Measurements from ENCODE around the gene MPL. TPM values are rescaled to one million over a fixed set of nuclear protein-coding genes. Genes with fewer than 3 reads are reported as not detected.

The MPL gene
- total and polyA plus RNA-seq, 2 of the 13 experiments (the other 11 are each of a cell fraction or from before 2014, with no cell fraction given): not detected

GRCh38 chr1:43389326-43390313 lies 52.0 kb downstream of the MPL start, which contains the start of the genes MED8 and SZT2 (continued):
- TF ChIP-seq ZNF639 (CRISPR knock-in tag; conservative IDR thresholded peaks at IDR 0.05) (peak; percentile 84), ZSCAN29 (CRISPR knock-in tag; conservative IDR thresholded peaks at IDR 0.05) (no peak), CEBPZ (IDR thresholded peaks at IDR 0.05; ENCODE audit: low read length) (no peak), ZSCAN30 (CRISPR knock-in tag; IDR thresholded peaks at IDR 0.05) (0 out of 2 replicates have a peak, but pooled peaks have one; percentile 70), ZNF318 (CRISPR knock-in tag; IDR thresholded peaks at IDR 0.05) (no peak), CENPT (CRISPR knock-in tag; IDR thresholded peaks at IDR 0.05; ENCODE audit: low read depth) (peak; percentile 77; the same call in 1 of the 2 replicates), ZNF136 (CRISPR knock-in tag; IDR thresholded peaks at IDR 0.05; ENCODE audit: low read depth) (0 out of 2 replicates have a peak, but pooled peaks have one; percentile 83), ATM (IDR thresholded peaks at IDR 0.05; ENCODE audit: borderline replicate concordance) (no peak), ZNF337 (CRISPR knock-in tag; IDR thresholded peaks at IDR 0.05; ENCODE audit: borderline replicate concordance, low read depth) (peak; percentile 82; the same call in 1 of the 2 replicates), CBX5 (CRISPR knock-in tag; IDR thresholded peaks at IDR 0.05; ENCODE audit: borderline replicate concordance) (no peak), ZNF777 (CRISPR knock-in tag; IDR thresholded peaks at IDR 0.05) (0 out of 2 replicates have a peak, but pooled peaks have one; percentile 15), TEAD3 (CRISPR knock-in tag; optimal IDR thresholded peaks at IDR 0.05; ENCODE audit: borderline replicate concordance) (peak; percentile 30), ZNF24 (IDR thresholded peaks at IDR 0.05) (no peak), RBM22 (optimal IDR thresholded peaks at IDR 0.05; ENCODE audit: low read length) (peak; percentile 28), TSC22D2 (CRISPR knock-in tag; IDR thresholded peaks at IDR 0.05; ENCODE audit: borderline replicate concordance) (peak; percentile 78; the same call in 1 of the 2 replicates)

All from HepG2 (cell line).